Stimulated activated CD8-positive, alpha-beta memory T cell treated with anti-CD3 and anti-CD28 coated beads, Interleukin-15, amount 100 ng/mL, for 1 hour (primary cell): Measurements from ENCODE around the gene MRFAP1.

Experiments
- DNase-seq: peaks from one replicate; pipeline ENCODE4 v3.0.0-alpha.2; 2020; ENCODE audit warnings: low read depth

Gene MRFAP1

DNA sequence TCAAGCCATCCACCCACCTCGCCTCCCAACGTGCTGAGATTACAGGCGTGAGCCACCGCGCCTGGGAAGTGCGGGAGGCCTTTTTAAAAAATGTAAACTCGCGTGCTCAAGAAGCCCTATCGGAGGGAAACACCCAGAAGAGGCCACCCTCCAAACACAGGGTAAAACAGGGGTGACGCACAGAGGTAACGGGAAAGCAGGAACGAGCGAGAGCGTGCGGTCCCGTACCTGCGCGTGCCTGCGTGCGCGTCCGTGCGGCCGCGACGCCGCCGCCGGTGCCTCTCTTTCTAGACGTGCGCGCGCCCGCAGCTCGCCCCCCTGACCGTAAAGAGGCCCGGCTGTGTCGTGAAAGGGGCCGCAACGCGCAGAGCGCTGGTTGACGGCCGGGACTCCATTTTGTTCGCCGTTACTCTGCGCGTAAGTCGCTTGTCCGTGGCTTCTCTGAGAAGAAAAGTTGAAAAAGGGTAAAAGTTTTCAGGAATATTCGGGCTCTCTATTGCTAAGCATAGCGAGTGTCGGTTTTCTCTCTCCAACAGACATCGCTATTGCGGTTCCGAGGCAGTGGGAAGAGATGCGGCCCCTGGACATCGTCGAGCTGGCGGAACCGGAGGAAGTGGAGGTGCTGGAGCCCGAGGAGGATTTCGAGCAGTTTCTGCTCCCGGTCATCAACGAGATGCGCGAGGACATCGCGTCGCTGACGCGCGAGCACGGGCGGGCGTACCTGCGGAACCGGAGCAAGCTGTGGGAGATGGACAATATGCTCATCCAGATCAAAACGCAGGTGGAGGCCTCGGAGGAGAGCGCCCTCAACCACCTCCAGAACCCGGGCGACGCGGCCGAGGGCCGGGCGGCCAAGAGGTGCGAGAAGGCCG, at the start of gene MRFAP1:
Gene MRFAP1 (plus strand): TSS at position 394 of the 872 bp plus-strand sequence. CDS start 178 bp downstream, at position 572.
- DNase-seq: peak; percentile 89

GRCh38 chr4:6591313-6591712, 49.2 kb upstream of the MRFAP1 start:
- no peak for DNase-seq

DNA sequence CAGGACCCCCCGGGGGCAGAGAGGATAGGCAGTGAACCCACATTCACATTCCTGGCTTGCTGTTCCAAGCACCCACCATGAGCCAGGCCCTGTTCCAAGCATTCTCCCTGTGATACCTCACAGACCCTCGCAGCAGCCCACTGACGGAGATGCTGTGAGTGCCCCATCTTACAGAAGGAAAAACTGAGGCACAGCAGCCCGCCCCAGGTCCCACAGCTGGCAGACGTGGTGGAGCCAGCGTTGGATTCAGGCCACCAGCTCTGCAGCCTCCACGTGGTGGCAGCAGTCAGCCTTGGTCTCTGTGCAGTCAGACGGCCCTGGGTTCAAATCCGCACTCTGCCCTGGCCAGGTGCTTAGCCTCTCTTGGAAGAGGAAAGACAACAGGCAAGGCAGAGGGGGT, 48.7 kb upstream of the MRFAP1 start:
- no peak for DNase-seq

- DNase-seq: no peak
These were observed 47.5 kb upstream of the MRFAP1 start for GRCh38 chr4:6592804-6593563.

DNA sequence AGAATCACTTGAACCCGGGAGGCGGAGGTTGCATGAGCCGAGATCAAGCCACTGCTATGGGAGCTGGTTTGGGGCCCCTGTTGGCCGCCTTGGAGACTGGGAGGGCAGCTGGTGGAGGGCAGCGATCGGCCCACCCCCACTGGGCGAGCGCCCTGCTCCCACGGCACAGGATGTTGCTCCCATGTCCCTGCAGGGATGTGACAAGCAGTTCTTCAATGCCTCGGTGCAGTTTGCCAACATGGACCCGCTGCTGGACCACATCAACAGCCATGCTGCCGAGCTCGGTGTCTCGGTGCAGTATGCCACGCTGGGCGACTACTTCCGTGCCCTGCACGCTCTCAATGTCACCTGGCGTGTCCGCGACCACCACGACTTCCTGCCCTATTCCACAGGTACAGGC, 46.1 kb upstream of the MRFAP1 start:
- no peak for DNase-seq

GRCh38 chr4:6594826-6595355, 45.6 kb upstream of the MRFAP1 start:
- DNase-seq: no peak

DNA sequence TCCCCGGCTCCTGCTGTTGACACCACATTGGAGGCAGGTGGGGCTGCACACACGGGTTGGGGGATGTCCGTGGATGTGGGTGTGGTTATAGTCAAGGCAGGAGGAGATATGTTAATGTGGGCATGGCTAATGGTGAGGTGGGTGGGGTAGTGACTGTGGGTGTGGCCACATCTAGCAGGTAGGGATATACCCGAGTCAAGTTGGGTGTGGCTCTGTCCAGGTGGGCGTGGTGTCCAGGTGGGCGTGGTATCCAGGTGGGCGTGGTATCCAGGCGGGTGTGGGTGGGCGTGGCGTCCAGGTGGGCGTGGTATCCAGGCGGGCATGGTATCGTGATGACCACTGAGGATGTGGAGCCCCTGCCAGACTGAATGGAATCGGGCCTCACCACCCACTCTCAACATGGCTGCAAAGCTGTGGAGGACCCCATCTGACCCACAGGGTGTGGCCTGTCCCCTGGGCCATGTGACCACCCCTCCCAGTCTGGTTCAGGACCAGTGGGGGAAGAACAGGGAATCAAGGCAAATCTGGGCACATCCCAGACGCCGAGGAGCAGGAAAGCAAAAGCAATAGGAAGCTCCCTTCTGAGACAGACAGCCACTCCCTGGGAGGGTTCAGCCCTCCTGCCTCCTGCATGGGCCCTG, 44.5 kb upstream of the MRFAP1 start:
- DNase-seq: no peak

DNA sequence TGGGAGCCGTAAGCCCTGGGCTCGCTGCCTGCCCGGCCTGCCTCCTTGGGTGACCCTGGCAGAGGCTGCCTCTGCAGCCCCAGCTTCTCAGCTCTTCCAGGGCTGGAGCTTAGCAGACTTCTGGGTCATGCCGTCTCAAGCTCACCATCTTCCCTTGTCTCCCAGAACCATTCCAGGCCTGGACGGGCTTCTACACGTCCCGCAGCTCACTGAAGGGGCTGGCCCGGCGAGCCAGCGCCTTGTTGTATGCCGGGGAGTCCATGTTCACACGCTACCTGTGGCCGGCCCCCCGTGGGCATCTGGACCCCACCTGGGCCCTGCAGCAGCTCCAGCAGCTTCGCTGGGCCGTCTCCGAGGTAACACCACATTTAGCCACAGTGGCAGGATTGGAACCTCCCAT, 43.5 kb upstream of the MRFAP1 start:
- no peak for DNase-seq

- no peak for DNase-seq
These were observed 42.4 kb upstream of the MRFAP1 start for GRCh38 chr4:6598127-6598526.

DNA sequence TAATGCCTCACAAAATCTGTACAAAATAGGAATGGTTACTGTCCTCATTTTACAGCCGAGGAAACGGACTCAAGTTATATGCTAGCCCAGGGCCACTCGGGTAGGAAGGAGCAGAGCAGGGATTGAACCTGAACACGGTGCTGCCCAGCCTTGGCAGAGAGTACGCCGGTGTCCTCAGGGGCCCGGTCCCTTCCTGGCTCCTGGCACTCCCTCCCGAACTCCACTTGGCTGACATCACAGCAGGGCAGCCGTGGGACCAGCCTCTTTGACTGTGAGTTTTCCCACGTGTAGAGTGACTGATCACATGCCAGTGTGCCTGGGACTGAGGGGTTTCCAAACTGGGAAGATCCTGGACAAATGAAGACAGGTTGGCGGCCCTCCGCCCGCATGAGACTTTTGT, 41.8 kb upstream of the MRFAP1 start:
- no peak for DNase-seq

DNA sequence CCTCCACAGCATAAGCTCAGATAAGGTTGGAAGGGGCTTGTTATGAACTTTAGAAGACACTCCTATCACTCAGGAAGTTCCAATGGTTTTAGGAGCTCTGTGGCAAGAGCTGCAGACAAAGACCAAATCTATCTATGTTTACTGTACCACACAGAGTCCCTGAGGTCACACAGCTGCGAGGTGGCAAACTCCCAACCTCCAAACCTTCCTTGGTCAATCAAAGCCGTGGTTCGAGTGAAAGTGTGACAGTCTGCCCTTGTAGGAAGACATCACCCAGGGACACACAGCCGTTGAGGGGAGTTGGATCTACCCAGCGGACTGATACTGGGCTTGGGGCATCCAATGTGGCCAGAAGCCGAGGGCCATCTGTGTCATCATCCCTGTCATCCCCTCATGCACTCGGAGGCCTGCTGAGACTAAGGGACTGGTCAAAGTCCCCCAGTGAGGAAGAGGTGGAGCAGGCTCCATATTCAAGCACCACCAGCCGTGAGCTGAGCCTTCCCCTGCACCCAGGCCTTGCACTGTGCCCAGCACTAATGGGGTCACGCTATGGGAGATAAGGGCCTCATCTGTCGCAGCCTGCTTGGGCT, 38.7 kb upstream of the MRFAP1 start:
- DNase-seq: no peak

DNA sequence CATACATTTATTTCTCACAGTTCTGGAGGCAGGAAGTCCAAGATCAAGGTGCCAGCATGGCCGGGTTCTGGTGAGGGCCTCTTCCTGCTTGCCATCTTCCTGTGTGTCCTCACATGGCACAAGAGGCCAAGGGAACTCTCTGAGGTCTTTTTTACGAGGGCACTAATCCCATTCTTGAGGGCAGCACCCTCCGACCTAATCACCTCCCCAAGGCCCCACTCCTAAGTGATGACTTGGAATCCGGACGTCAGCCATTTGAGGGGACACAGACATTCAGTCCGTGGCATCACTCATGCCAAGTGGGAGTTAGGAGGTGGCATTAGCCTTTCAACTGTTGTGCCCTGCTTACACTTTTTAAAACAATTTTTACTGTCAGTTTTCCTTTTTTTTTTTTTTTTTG, 38.2 kb upstream of the MRFAP1 start:
- no peak for DNase-seq

GRCh38 chr4:6603128-6603527, 37.4 kb upstream of the MRFAP1 start:
- no peak for DNase-seq

DNA sequence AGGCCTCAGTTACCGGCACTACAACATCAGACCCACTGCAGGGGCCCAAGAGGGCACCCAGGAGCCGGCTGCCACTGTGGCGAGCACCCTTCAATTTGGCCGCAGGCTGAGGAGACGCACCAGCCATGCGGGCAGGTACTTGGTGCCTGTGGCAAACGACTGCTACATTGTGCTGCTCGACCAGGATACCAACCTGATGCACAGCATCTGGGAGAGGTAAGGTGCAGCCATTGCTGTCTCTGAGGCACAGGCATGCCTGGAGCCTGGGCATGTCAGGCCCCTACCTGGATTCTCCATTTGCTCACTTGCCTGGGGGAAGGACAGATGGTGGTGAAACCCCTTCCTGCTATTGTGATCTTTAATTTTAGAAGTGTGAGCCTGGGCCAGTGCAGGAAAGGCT, 35.4 kb upstream of the MRFAP1 start:
- DNase-seq: no peak

GRCh38 chr4:6605605-6606004, 34.9 kb upstream of the MRFAP1 start:
- DNase-seq: no peak

DNA sequence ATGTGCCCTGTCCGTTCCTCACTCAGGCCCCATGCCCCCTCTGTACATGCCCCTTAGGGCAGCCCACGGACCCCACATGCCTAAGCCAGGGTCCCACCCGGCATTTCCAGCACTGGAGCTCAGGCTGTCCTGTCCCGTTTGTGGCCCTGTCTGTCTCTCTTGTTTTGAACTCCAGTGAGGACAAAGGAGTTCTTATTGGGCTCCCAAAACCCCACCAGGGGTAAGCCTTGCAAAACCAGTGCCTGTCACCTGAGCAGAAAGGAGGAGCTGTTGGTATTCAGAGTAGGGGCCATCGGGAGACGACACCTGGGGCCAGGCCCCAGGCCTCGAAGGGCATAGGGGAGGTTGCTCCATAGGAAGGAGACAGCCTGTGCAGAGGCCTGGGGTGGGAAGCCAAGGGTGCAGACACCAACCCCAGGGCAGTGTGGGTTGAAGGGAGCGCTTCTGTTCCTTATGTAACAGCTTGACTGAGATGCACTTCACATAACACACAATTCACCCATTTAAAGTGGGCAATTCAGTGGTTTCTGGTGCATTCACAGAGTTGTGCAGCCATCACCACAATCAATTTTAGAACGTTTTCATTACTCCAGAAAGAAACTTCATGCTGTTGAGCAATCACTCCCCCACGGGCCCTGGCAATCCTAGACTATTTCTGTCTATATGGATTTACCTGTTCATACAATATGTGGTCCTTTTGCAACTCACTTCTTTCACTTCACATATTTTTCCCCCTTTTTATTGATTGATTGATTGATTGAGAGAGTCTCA, 33.8 kb upstream of the MRFAP1 start:
- no peak for DNase-seq

- no peak for DNase-seq
These were observed 33.0 kb upstream of the MRFAP1 start for GRCh38 chr4:6607368-6608055.

DNA sequence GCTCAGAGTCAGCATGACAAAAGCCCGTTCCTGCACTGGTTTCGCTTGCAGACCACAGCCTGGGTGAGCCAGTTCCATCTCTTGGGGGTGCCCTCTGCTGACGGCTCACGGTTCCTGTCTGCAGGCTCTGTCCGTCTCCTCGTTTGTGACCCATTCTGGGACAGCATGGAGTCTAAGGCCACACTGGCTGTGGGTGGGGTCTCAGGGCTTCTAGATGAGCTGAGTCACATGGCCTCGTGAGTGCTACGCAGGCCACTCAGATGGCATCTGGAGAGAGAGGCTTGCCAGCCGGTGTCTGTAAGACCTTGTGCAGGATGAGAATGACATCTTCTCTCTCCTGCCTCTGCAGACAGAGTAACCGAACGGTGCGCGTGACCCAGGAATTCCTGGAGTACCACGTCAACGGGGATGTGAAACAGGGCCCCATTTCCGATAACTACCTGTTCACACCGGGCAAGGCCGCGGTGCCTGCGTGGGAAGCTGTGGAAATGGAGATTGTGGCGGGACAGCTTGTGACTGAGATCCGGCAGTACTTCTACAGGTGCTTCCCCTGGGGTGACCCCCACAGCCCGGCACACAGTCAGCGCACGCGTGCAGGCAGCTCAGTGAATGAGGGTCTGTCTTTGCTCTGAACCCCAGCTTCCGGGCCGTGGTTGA, 31.6 kb upstream of the MRFAP1 start:
- no peak for DNase-seq

- no peak for DNase-seq
These were observed 30.9 kb upstream of the MRFAP1 start for GRCh38 chr4:6609415-6610079.
